Measurements from ENCODE around the gene HSP90AA1. TPM values are rescaled to one million over a fixed set of nuclear protein-coding genes. Genes with fewer than 3 reads are reported as not detected.
A peak's percentile ranks its signal among the peaks of the same experiment; 100 is the strongest.

Gene HSP90AA1
- total RNA-seq, 4 donors from 2014 or later, result 224 to 950 (median 420) TPM

- Histone ChIP-seq H3K9me3 (no peaks in the 10 kb centered on the region), H3K36me3 (no peaks in the 10 kb centered on the region), H3K4me1 (peaks cover 4 to 20% (median 9%) of the 10 kb centered on the region in 3 donors), H3K4me3 (no peak overlapping the region), H3K27me3 (no peaks in the 10 kb centered on the region), H3K27ac (peak overlapping the region in 3 of 4 donors; percentile 17 to 53 (median 43))
- intact Hi-C loops (cut with DNase I), result no loop called here
- 65 to 69% methylated on average over 14 of the region's 14 CpGs for WGBS, 2 donors
- no peak for DNase-seq
- TF ChIP-seq POLR2A (IDR thresholded peaks at IDR 0.05), result no peak
- TF ChIP-seq CTCF (IDR thresholded peaks at IDR 0.05), result no peak
Observed at GRCh38 chr14:102063808-102064429, 22.9 kb downstream of the HSP90AA1 start.

- intact Hi-C loops (cut with DNase I), result no loop called here
- Histone ChIP-seq H3K27ac (peak overlapping the region; percentile 17 to 53 (median 34)), H3K4me1 (peaks cover 4 to 20% (median 9%) of the 10 kb centered on the region in 3 donors), H3K9me3 (no peaks in the 10 kb centered on the region), H3K4me3 (no peak overlapping the region), H3K36me3 (no peaks in the 10 kb centered on the region), H3K27me3 (no peaks in the 10 kb centered on the region)
- TF ChIP-seq CTCF (IDR thresholded peaks at IDR 0.05), result peak in 5 of 6 experiments; percentile 37 to 57 (median 49)
- no peak for TF ChIP-seq POLR2A (IDR thresholded peaks at IDR 0.05)
- WGBS, 2 donors, result 4 to 10% methylated on average over 14 to 17 of the region's 26 CpGs
- peak; percentile 18 for DNase-seq
Observed at GRCh38 chr14:102063109-102063807, 23.6 kb downstream of the HSP90AA1 start.

- intact Hi-C loops (cut with DNase I), result no loop called here
- Histone ChIP-seq H3K9me3 (no peaks in the 10 kb centered on the region), H3K27me3 (no peaks in the 10 kb centered on the region), H3K27ac (no peak overlapping the region), H3K4me1 (peaks cover 4 to 30% (median 9%) of the 10 kb centered on the region in 3 donors), H3K36me3 (peaks cover 0 to 3% (median 2%) of the 10 kb centered on the region in 3 donors), H3K4me3 (no peak overlapping the region)
- 34 to 55% methylated on average over 5 of the region's 5 CpGs for WGBS, 2 donors
- no peak for DNase-seq
- TF ChIP-seq CTCF (IDR thresholded peaks at IDR 0.05) (no peak), POLR2A (IDR thresholded peaks at IDR 0.05) (no peak)
Observed at GRCh38 chr14:102058961-102059360, 27.9 kb downstream of the HSP90AA1 start.

- 61 to 73% methylated on average over 7 of the region's 7 CpGs for WGBS, 2 donors
- intact Hi-C loops (cut with DNase I), result no loop called here
- no peaks in the 10 kb centered on the region for H3K27me3 ChIP-seq
Observed at GRCh38 chr14:102058146-102058545, 28.7 kb downstream of the HSP90AA1 start.

More at GRCh38 chr14:102058146-102058545, 28.7 kb downstream of the HSP90AA1 start:
- TF ChIP-seq CTCF (IDR thresholded peaks at IDR 0.05) (no peak), POLR2A (IDR thresholded peaks at IDR 0.05) (no peak)
- H3K27ac ChIP-seq, result no peak overlapping the region
- H3K4me1 ChIP-seq, result peaks cover 4 to 21% (median 4%) of the 10 kb centered on the region in 3 donors
- no peak for DNase-seq
- peaks cover 0 to 10% (median 6%) of the 10 kb centered on the region in 3 donors for H3K36me3 ChIP-seq
- H3K9me3 ChIP-seq, result no peaks in the 10 kb centered on the region
- no peak overlapping the region for H3K4me3 ChIP-seq

Data from esophagus squamous epithelium (tissue), 5 donors.